ENCODE results near the gene JMJD1C. TPM values are rescaled to one million over a fixed set of nuclear protein-coding genes. Genes with fewer than 3 reads are reported as not detected.

JMJD1C gene
- total RNA-seq, 1 experiment from 2014 or later = 180 TPM

GRCh38 chr10:63169624-63170023, 296.2 kb downstream of the JMJD1C start (continued):
- TF ChIP-seq CDX4 (CRISPR knock-in tag; IDR thresholded peaks at IDR 0.05; ENCODE audit: borderline replicate concordance) (no peak), TP53 (CRISPR knock-in tag; IDR thresholded peaks at IDR 0.05) (no peak), OVOL2 (CRISPR knock-in tag; IDR thresholded peaks at IDR 0.05; ENCODE audit: borderline replicate concordance) (no peak), NFE2L1 (CRISPR knock-in tag; IDR thresholded peaks at IDR 0.05) (no peak), GRHL2 (CRISPR knock-in tag; IDR thresholded peaks at IDR 0.05; ENCODE audit: insufficient replicate concordance, severe bottlenecking) (no peak), ZSCAN18 (CRISPR knock-in tag; IDR thresholded peaks at IDR 0.05) (no peak), SMAD3 (CRISPR knock-in tag; IDR thresholded peaks at IDR 0.05; ENCODE audit: borderline replicate concordance) (no peak), USF2 (CRISPR knock-in tag; IDR thresholded peaks at IDR 0.05) (no peak), ZNF671 (CRISPR knock-in tag; IDR thresholded peaks at IDR 0.05) (no peak), FOXP1 (CRISPR knock-in tag; IDR thresholded peaks at IDR 0.05; ENCODE audit: borderline replicate concordance) (no peak)

- H3K36me3 Mint-ChIP-seq = peaks cover 67% of the 10 kb centered on the region
- no peak for TF ChIP-seq SOX15 (CRISPR knock-in tag; IDR thresholded peaks at IDR 0.05)
- TF ChIP-seq E2F4 (CRISPR knock-in tag; IDR thresholded peaks at IDR 0.05; ENCODE audit: borderline replicate concordance, low read depth) = no peak
- TF ChIP-seq PRRX2 (CRISPR knock-in tag; IDR thresholded peaks at IDR 0.05) = no peak
- no peak for TF ChIP-seq ZNF512 (CRISPR knock-in tag; IDR thresholded peaks at IDR 0.05; ENCODE audit: borderline replicate concordance)
- TF ChIP-seq TP53 (CRISPR knock-in tag; IDR thresholded peaks at IDR 0.05) = no peak
- no peak for TF ChIP-seq ZBTB43 (CRISPR knock-in tag; IDR thresholded peaks at IDR 0.05)
- TF ChIP-seq RELA (CRISPR knock-in tag; IDR thresholded peaks at IDR 0.05; ENCODE audit: borderline replicate concordance) = no peak
- no peak for TF ChIP-seq TEAD4 (CRISPR knock-in tag; IDR thresholded peaks at IDR 0.05)
- no peak for TF ChIP-seq FOXJ3 (CRISPR knock-in tag; IDR thresholded peaks at IDR 0.05; ENCODE audit: borderline replicate concordance)
- no peaks in the 10 kb centered on the region for H3K4me1 Mint-ChIP-seq
- H3K9me3 Mint-ChIP-seq = no peaks in the 10 kb centered on the region
- ChIA-PET POLR2A (no interaction called here), CTCF (no interaction called here)
- no peak for ATAC-seq
- H3K27me3 Mint-ChIP-seq (ENCODE audit: low read depth) = no peaks in the 10 kb centered on the region
- H3K27ac Mint-ChIP-seq = peak overlapping the region; percentile 79; the same call in 1 of the 2 replicates
- no peak overlapping the region for H3K4me3 Mint-ChIP-seq
- DNase-seq (ENCODE audit: low spot score) = no peak
Measured at GRCh38 chr10:63168821-63169462, 296.8 kb downstream of the JMJD1C start.
